Measurements from ENCODE around the gene LHCGR. TPM values are rescaled to one million over a fixed set of nuclear protein-coding genes. Genes with fewer than 3 reads are reported as not detected.

The LHCGR gene
- total RNA-seq, 1 donor from 2014 or later = 0.16 TPM

DNA sequence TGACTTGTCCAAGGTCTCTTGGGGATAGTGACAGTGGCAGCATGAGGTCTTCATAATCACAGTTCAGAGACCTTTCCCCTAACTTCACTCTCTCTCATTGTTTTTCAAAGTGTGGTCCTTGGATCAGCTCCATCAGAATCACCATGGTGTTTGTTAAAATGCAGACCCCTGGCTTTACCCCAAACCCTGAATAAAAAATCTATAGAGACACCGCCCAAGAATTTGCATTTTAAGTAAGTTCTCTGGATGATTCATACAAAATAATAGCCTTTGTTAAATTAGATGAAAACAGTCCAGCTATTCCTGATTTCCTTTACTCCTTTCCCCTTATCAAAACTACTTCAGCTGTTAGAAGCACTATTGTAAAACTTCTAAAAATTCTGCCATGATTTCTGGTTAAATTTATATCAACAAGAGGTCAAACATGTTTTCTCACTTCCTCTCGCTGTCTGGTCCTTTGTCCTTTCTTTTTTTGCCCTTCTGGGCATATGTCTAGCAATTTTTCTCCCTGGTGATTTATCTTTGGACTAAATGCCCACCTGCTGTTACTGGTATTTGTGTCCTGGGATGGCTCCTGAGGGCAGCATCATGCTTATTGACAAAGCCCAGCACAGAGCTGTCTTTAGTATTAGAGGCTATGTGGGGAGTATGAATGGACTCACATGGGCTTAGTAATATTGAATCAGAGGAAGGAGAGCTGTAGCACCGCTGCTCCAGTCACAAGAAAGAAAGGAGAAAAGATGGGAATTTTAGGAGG is 63.4 kb downstream of the LHCGR start:
- DNase-seq = no peak
- Histone ChIP-seq H3K36me3 (no peaks in the 10 kb centered on the region), H3K27me3 (ENCODE audit: low read depth) (no peaks in the 10 kb centered on the region), H3K9me3 (replicated peaks) (no peaks in the 10 kb centered on the region), H3K4me3 (no peak overlapping the region), H3K27ac (replicated peaks) (no peak overlapping the region), H3K4me1 (no peaks in the 10 kb centered on the region)
- intact Hi-C loops (cut with micrococcal nuclease) = no loop called here
- no peak for TF ChIP-seq CTCF (IDR thresholded peaks at IDR 0.05; ENCODE audit: borderline replicate concordance)

DNA sequence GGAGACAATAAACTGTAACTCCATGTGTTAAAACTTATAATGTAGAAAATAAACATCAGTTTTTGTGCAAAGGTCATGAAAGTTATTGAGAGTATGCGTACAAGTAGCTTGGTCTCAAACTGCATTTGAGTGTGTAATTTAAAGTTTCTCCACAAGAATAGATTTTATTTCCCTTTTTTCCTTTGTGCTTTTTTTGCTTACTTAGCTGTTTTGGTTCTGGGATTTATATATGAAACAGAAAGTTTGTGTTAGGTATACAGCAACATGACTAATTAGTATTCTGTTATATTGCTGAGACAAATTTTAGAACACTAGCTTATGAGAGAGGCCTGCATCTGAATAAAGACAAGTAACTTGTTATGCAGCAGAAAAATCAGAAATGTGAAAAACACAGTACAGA is 70.4 kb downstream of the LHCGR start:
- intact Hi-C loops (cut with micrococcal nuclease) = no loop called here
- no peak for DNase-seq

GRCh38 chr2:48677450-48677849 is 78.1 kb downstream of the LHCGR start:
- no peak overlapping the region for H3K4me3 ChIP-seq
- DNase-seq = no peak
- no peaks in the 10 kb centered on the region for H3K36me3 ChIP-seq
- intact Hi-C loops (cut with micrococcal nuclease) = no loop called here
- TF ChIP-seq CTCF (IDR thresholded peaks at IDR 0.05; ENCODE audit: borderline replicate concordance) = no peak
- no peaks in the 10 kb centered on the region for H3K27me3 ChIP-seq (ENCODE audit: low read depth)
- no peak overlapping the region for H3K27ac ChIP-seq (replicated peaks)
- H3K4me1 ChIP-seq = no peaks in the 10 kb centered on the region
- H3K9me3 ChIP-seq (replicated peaks) = peaks cover 9% of the 10 kb centered on the region

More for the DNA sequence above, 70.4 kb downstream of the LHCGR start:
- no peak for TF ChIP-seq CTCF (IDR thresholded peaks at IDR 0.05; ENCODE audit: borderline replicate concordance)
- H3K36me3 ChIP-seq = no peaks in the 10 kb centered on the region
- no peak overlapping the region for H3K27ac ChIP-seq (replicated peaks)
- no peaks in the 10 kb centered on the region for H3K4me1 ChIP-seq
- H3K9me3 ChIP-seq (replicated peaks) = no peaks in the 10 kb centered on the region
- no peaks in the 10 kb centered on the region for H3K27me3 ChIP-seq (ENCODE audit: low read depth)
- H3K4me3 ChIP-seq = no peak overlapping the region

GRCh38 chr2:48674933-48675332 is 80.6 kb downstream of the LHCGR start:
- Histone ChIP-seq H3K4me1 (no peaks in the 10 kb centered on the region), H3K27me3 (ENCODE audit: low read depth) (no peaks in the 10 kb centered on the region), H3K27ac (replicated peaks) (no peak overlapping the region), H3K9me3 (replicated peaks) (peaks cover 9% of the 10 kb centered on the region), H3K36me3 (no peaks in the 10 kb centered on the region), H3K4me3 (no peak overlapping the region)
- no peak for DNase-seq
- intact Hi-C loops (cut with micrococcal nuclease) = no loop called here
- no peak for TF ChIP-seq CTCF (IDR thresholded peaks at IDR 0.05; ENCODE audit: borderline replicate concordance)

DNA sequence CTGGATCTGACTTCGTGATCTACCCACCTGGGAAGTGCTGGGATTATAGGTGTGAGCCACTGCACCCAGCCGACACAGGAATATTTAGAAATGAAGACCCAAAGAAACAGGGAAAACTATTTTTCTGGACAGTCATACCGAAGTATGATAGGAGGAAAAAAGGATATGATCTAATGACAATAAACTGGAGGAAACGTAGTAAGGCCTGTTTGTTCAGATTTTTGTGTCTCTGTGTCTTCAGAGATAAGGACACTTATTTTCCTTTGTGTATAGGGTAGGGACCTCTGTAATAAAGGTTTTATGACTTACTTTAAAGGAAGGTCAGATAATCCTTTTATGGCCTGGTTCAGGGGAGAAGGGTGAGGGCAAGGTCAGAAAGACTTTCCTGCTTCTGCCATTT is 81.9 kb downstream of the LHCGR start:
- no peak for TF ChIP-seq CTCF (IDR thresholded peaks at IDR 0.05; ENCODE audit: borderline replicate concordance)
- intact Hi-C loops (cut with micrococcal nuclease) = no loop called here
- Histone ChIP-seq H3K36me3 (no peaks in the 10 kb centered on the region), H3K27me3 (ENCODE audit: low read depth) (no peaks in the 10 kb centered on the region), H3K4me1 (no peaks in the 10 kb centered on the region), H3K9me3 (replicated peaks) (peaks cover 9% of the 10 kb centered on the region), H3K27ac (replicated peaks) (no peak overlapping the region), H3K4me3 (no peak overlapping the region)
- DNase-seq = no peak
